ENCODE measurements around the gene KLK15.
A peak's percentile ranks its signal among the peaks of the same experiment; 100 is the strongest.

The KLK15 gene

GRCh38 chr19:50842130-50842529 lies 8.8 kb upstream of the KLK15 start:
- DNase-seq, result no peak

- DNase-seq, result no peak
Measured at GRCh38 chr19:50839712-50840655, 6.6 kb upstream of the KLK15 start.

- DNase-seq, result no peak
Measured at GRCh38 chr19:50838239-50838638, 4.9 kb upstream of the KLK15 start.

- no peak for DNase-seq
Measured at GRCh38 chr19:50837300-50837699, 3.9 kb upstream of the KLK15 start.

- no peak for DNase-seq
Measured at GRCh38 chr19:50836543-50837195, 3.3 kb upstream of the KLK15 start.

- peak; percentile 77 for DNase-seq
Measured at GRCh38 chr19:50835785-50836542, 2.6 kb upstream of the KLK15 start.

DNA sequence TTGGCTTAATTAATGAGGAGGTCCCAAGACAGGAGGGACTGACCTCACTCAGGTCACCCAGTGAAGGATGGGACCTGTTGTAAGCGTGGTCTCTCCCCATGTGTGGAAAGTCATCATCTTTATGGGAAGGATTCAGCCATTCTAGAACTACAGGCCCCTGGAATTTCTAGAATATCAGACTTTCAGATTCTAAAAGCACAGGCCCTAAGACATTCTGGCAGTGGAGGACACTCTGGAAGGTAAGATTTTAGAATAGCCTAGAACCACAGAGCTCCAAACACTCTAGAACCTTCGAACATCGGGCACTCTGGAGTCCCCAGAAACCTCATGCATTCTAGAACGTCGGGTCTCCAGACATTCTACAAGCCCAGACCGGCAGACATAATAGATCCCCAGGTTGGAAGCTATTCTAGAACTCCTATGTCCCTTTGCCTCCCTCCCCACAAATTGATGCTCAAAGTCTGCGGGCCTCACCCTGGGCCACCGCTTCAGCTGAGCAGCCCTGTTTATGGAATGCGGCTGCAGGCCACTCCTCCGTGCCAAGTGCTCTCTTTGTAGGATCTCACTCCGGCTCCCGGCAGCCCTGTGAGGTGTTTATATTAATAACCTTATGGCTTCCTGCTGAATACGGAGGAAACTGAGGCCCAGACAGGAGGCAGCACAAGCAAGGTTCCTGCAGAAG lies 1.9 kb upstream of the KLK15 start:
- no peak for DNase-seq

DNA sequence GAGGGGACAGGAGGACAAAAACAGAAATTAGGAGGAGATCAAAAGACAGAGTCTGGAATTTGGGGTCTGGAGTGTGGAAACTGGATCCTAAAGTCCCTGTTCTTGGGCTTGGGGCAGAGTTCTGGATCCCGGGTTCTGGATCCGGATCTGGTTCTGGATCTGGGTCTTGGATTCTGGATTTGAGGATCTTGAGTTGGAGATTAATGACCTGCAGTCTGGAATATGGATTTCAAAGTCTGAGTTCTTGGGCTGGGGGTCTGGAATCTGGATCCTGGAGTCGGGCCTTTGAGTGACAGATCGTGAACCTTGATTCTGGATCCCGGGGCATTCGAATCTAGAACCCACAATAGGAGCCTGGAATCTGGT lies 411 bp upstream of the KLK15 start:
- no peak for DNase-seq

DNA sequence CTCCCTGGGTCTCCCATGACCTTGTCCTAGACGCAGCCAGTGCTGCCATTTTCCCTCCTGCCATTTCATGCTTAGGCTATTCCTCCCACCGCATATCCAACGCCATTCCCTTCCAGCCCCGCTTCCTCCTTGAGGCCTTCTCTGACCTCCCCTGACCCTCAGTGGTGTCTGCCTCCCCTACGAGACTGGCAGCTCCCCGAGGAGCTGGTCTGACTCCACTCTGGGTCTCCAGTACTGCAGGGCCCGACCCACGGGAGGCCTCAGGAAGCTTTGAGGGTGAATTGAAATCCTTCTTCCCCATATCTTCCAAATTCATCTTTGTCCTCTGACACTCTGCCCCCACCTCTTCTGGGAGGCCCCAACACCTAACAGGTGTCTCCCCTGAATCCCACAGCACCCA lies 708 bp downstream of the KLK15 start:
- no peak for DNase-seq

GRCh38 chr19:50831026-50831396 lies 2.4 kb downstream of the KLK15 start:
- DNase-seq, result no peak

DNA sequence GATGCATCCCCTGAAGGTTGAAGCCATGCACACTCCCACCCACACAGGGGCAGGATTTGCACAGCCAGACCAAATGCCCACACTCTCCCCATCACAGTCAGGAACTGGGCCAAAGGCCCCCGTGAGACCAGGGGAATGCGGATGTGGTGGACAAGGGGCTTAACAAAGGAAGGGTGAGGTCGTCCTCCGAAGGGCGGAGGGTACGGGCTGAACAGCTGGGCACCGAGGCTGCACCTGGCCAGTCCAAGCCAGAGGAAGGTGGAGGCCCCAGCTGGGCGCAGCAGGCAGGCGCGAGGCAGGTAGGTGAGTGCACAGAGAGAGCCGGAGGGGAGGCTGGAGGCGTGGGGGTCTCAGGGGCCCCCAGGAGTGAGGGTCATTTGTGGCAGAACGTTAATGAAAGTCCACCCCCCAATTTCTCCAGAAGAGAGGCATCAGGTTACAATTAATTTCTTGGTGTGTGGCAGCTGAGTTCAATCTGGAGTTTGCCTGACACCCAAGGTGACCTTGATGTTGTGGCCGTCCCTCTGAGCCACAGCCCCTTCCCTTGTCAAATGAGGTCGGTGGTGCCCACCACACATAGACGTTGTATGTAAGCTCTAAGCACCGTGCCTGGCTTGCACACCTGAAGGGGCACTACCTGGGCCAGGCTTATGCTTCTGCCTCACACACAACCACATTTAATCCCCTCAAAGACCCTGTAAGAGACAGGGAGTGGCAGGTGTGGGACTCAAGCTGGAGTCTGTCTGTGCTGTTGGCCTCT lies 2.9 kb downstream of the KLK15 start:
- no peak for DNase-seq

DNA sequence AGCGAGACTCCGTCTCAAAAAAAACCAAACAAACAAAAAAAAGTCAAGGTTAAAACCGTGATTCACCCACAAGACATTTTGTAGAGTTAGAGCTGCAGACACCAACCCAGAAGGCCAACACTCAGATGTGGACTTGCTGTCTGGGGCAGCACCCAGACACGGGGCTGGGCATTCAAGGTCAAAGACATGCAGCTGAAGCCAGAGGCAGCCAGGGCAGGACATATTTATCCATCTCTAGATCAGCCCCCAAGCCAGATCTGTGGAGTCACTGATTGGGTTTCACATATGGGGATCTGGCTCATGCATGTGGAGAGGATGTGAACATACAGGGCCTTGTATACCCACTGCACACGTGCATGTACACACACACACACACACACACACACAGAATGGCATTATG lies 3.6 kb downstream of the KLK15 start:
- DNase-seq, result no peak

DNA sequence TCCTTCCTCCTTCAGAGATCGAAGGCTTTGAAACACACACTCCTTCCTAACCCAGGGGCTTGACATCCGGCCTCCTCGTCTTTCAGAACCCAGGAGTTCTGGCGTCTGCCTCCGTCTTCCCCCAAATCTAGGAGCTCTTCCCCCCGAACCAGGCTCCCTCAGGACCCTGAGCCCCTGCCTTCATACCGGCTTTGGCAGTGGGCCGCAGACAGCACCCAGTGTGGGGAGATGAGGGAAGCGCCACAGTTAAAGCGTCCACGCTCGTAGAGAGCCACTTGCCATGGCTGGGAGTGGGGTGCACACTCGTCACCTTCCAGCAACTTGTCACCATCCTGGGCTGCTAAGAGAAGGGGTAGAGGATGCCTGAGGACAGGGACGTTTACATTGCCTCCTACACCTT lies 5.9 kb downstream of the KLK15 start:
- no peak for DNase-seq

- no peak for DNase-seq
Measured at GRCh38 chr19:50826492-50827240, 6.7 kb downstream of the KLK15 start.

- DNase-seq, result no peak
Measured at GRCh38 chr19:50823389-50824042, 9.9 kb downstream of the KLK15 start, which contains the start of gene KLK1. KLK1 (minus strand) TSS chr19:50823787; CDS start chr19:50823748, 39 bp downstream.

GRCh38 chr19:50822661-50823208 lies 10.6 kb downstream of the KLK15 start:
- DNase-seq, result no peak

DNA sequence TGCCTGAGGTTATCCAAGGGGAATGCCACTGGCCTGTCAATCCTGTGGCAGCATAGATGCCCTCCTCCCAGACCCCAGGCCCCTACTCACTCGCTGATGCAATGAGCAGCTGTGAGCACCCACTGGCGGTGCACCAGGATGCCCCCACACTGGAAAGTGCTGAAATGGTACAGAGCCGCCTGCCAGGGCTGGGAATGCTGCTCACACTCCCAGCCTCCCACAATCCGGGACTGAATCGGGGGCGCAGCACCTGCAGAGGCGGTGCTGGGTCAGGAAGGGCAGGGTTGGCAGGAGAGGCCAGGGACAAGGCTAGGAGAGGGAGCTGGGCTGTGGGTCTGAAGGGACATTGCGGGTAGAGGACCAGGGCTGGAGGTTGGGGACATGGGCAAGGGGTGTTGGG lies 11.8 kb downstream of the KLK15 start:
- no peak for DNase-seq

GRCh38 chr19:50821248-50821612 lies 12.1 kb downstream of the KLK15 start:
- DNase-seq, result no peak

DNA sequence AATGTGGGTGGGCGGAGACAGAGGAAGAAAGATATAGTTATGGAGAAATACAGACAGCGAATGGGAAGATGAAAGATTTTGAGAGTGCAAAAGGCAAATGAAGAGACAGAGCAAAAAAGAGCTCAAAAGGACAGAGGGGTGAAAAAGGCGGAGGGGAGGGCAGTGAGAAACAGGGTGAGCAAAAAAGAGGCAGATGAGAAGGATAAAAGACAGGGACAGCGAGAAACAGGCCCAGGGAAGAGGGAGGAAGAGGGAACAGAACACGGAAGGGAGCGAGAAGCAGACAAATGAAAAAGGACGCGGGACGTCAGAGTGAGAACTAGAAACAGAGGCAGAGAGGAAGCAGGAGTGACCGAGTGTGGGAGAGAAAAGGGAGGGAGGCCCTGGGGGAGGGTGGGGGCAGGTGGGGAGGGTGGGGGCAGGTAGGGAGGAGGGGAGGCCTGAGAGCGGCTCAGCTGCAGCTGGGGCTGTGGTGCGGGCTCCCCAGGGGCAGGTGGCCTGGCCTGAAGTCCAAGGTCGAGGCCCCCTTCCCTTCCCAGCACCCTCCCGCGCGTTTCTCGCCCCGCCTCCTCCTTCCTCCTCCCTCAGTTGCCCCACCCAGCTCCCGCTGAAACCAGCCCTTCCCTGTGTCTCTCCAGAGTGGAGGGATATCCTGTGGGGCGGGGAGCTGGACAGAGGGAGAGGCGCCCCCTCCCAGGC lies 12.7 kb downstream of the KLK15 start:
- DNase-seq, result no peak

GRCh38 chr19:50820086-50820485 lies 13.3 kb downstream of the KLK15 start:
- no peak for DNase-seq
